SK-N-MC (cell line): ENCODE results near the gene PRF1.

Source experiments
- EZH2 ChIP-seq: fragments of 200-600 bp; sonication (generic); IDR thresholded peaks from one replicate; pipeline ENCODE4 v1.6.1; 2017; ENCODE audit warnings: antibody characterized with exemption
- FOXP2 ChIP-seq: optimal IDR thresholded peaks from 2 replicates; pipeline ENCODE3; 2011; ENCODE audit warnings: mild to moderate bottlenecking, moderate library complexity; ENCODE audit not compliant: insufficient read depth; ENCODE audit errors: extremely low read length, control extremely low read depth
- POLR2AphosphoS5 ChIP-seq: IDR thresholded peaks from 2 replicates; pipeline ENCODE4 v1.6.1; 2012; ENCODE audit warnings: mild to moderate bottlenecking, low read depth, low read length, borderline replicate concordance

DNA sequence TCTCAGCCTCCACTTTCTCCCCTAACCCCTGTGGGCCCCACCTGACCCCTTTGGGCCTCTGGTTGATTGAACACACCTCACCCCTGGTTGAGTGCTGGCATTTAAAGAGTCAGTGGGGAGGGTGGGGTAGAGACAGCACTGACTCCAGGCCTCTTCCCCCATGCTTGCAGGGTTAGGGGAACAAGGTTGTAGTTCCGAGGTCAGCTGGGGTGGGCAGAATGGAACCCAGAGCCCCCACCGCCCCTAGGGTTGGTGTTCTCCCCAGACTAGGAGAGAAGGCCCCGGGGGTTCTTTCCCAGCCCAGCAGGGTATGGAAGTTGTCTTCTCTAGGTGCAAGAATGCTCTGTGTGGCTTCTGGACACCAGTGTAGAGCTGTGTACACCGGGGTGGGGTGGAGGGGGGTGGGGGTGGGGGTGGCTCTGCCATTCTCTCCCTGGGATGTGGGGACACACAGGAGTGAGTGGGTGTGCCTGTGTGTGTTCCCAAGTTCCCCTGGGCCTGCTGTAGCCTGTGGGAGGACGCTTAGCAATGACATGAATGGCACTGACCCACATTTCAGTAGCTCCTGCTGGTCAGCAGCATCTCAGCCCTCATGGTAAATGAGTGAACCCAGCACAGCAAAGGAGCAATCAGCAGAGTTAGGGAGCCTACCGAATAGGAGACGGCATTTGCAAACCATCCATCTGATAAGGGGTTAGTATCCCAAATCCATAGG is 33.6 kb downstream of the PRF1 start:
- no peak for TF ChIP-seq EZH2
- TF ChIP-seq POLR2AphosphoS5: no peak
- TF ChIP-seq FOXP2: no peak
